Measurements from ENCODE around the gene ERC1.
"Not testable (repeated sequence)": the region's sequence is repeated elsewhere in the genome, so short reads cannot be mapped to it uniquely, and the experiment has no call there.

GRCh38 chr12:1099618-1100017, 108.6 kb downstream of the ERC1 start:
- TF ChIP-seq POLR2A, CTCF (IDR thresholded peaks at IDR 0.05): not testable (repeated sequence)

Measured in tibial nerve (tissue), 3 donors.